H1 (cell line): Measurements from ENCODE around the gene PMFBP1. TPM values are rescaled to one million over a fixed set of nuclear protein-coding genes. Genes with fewer than 3 reads are reported as not detected.

Experiments used
- CREB1 ChIP-seq: IDR thresholded peaks from 2 replicates; pipeline ENCODE4 v1.6.1; 2012; ENCODE audit warnings: inconsistent platforms
- GABPA ChIP-seq: IDR thresholded peaks from 2 replicates; pipeline ENCODE4 v1.6.1; 2011; ENCODE audit warnings: mild to moderate bottlenecking, low read length, moderate library complexity, borderline replicate concordance; ENCODE audit not compliant: insufficient read depth
- HDAC2 ChIP-seq, 2 experiments: fragments of 300-600 bp in 1 of 2; sonication (generic) in 1 of 2; IDR thresholded peaks; 2 replicates each; pipeline ENCODE4 v1.6.1; 2011 to 2012; ENCODE audit warnings: low read depth in 2 of 2, low read length in 2 of 2, mild to moderate bottlenecking in 2 of 2, moderate library complexity in 2 of 2, borderline replicate concordance in 1 of 2, inconsistent platforms in 1 of 2
- POU5F1 ChIP-seq: IDR thresholded peaks from 2 replicates; pipeline ENCODE4 v1.6.1; 2011; ENCODE audit warnings: low read depth, mild to moderate bottlenecking, low read length, moderate library complexity
- RFX5 ChIP-seq: IDR thresholded peaks from 2 replicates; pipeline ENCODE4 v1.6.1; 2011; ENCODE audit warnings: low read depth, low read length, improper control_type of control experiment, borderline replicate concordance
- RNF2 ChIP-seq: fragments of 200-900, 300-1000 bp; sonication (generic); IDR thresholded peaks from 2 replicates; pipeline ENCODE4 v1.7.1; 2016; ENCODE audit warnings: borderline replicate concordance, low read depth, mild to moderate bottlenecking, antibody characterized with exemption, low read length; ENCODE audit not compliant: poor library complexity, severe bottlenecking; ENCODE audit errors: missing control alignments
- RXRA ChIP-seq: IDR thresholded peaks from 2 replicates; pipeline ENCODE4 v1.6.1; 2011; ENCODE audit warnings: low read depth, mild to moderate bottlenecking, low read length, moderate library complexity; ENCODE audit not compliant: insufficient read depth
- SIN3A ChIP-seq, 2 experiments: IDR thresholded peaks in 1 of 2; conservative IDR thresholded peaks in 1 of 2; 2 replicates each; pipeline ENCODE4 v1.6.1; 2011 to 2012; ENCODE audit warnings: low read length in 2 of 2, improper control_type of control experiment in 1 of 2, low read depth in 1 of 2, mild to moderate bottlenecking in 1 of 2
- SIRT6 ChIP-seq: IDR thresholded peaks from one replicate; pipeline ENCODE4 v1.7.1; 2012; ENCODE audit warnings: low read length, inconsistent platforms
- SP4 ChIP-seq: IDR thresholded peaks from 2 replicates; pipeline ENCODE4 v1.6.1; 2012; ENCODE audit warnings: low read length, inconsistent platforms
- SRF ChIP-seq: IDR thresholded peaks from 2 replicates; pipeline ENCODE4 v1.6.1; 2011; ENCODE audit warnings: mild to moderate bottlenecking, low read depth, low read length, moderate library complexity
- TBP ChIP-seq: IDR thresholded peaks from 2 replicates; pipeline ENCODE4 v1.6.1; 2011; ENCODE audit warnings: low read depth, low read length, improper control_type of control experiment
- polyA plus RNA-seq, 7 experiments: library from polyadenylated mRNA; depleted of rRNA in 3 of 7; stranded (reverse) in 5 of 7; unstranded in 2 of 7; fragments of >200 nt in 5 of 7; fragments of 200-250 nt in 2 of 7; gene quantifications; 1 replicate in 5 of 7; 2 replicates in 1 of 7; 4 replicates in 1 of 7; pipeline versions ENCODE4 v1.2.1 to v1.2.3, GENCODE V29; 2011 to 2013; ENCODE audit warnings: missing spikeins in 2 of 7, mixed read lengths in 2 of 7
- total RNA-seq: library from RNA; stranded (reverse); fragmentation: NEBNext Ultra II Directional; extraction: Animal tissue kit (Norgen Biotek cat#: 25700); gene quantifications from 2 replicates; pipeline ENCODE4 v1.2.1, GENCODE V29; 2021
- TF ChIP-seq, protein P1 (sequence below), 3 experiments: IDR thresholded peaks; 1 replicate in 2 of 3; 2 replicates in 1 of 3; pipeline versions ENCODE4 v1.5.1 to v1.6.1; 2011; ENCODE audit warnings: low read length in 3 of 3, mild to moderate bottlenecking in 3 of 3, inconsistent platforms in 2 of 3, low read depth in 1 of 3, moderate library complexity in 1 of 3; ENCODE audit not compliant: insufficient read depth in 1 of 3; ENCODE audit errors: control extremely low read depth in 1 of 3

Gene PMFBP1
- total and polyA plus RNA-seq, 2 of the 8 experiments (the other 6 are each of a cell fraction or from before 2014, with no cell fraction given): 0.32 to 1.6 TPM

DNA sequence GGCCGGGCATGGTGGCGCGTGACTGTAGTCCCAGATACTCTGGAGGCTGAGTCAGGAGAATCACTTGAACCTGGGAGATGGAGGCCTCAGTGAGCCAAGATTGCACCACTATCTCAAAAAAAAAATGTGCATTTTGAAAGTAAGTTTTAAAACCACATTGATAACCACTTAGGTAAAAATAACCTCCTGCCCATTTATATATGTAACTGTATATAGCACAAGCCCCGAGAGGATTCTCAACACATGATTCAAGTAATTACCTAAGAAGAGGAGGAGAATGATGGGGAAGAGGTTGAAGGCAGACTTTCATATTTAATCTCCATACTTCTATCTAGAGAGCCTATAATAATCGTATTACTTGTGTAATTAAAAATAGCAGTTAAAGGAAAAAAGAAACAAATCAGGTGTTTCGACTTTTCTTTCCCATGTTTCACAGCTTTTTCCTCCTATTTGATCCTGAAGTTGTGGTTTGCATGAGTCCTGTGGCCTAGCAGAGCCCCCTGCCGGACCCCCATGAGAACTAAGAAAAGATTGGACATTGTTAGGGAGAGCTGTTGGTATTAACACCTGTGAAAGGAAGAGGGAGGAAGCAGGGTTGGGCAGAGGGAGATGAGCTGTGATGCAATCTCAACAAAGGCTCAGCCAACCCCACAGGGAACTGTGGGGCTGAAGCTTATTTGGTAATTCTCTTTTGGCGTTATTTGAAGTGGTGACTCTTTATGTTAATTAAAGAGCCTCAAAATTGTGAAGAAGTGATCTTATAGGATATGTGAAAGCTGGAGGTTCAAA lies 22.1 kb downstream of the PMFBP1 start (continued):
- TF ChIP-seq, protein P1, sequence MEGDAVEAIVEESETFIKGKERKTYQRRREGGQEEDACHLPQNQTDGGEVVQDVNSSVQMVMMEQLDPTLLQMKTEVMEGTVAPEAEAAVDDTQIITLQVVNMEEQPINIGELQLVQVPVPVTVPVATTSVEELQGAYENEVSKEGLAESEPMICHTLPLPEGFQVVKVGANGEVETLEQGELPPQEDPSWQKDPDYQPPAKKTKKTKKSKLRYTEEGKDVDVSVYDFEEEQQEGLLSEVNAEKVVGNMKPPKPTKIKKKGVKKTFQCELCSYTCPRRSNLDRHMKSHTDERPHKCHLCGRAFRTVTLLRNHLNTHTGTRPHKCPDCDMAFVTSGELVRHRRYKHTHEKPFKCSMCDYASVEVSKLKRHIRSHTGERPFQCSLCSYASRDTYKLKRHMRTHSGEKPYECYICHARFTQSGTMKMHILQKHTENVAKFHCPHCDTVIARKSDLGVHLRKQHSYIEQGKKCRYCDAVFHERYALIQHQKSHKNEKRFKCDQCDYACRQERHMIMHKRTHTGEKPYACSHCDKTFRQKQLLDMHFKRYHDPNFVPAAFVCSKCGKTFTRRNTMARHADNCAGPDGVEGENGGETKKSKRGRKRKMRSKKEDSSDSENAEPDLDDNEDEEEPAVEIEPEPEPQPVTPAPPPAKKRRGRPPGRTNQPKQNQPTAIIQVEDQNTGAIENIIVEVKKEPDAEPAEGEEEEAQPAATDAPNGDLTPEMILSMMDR (IDR thresholded peaks at IDR 0.05; ENCODE audit: control extremely low read depth in 1 of 3, insufficient read depth in 1 of 3, low read depth in 1 of 3, low read length in 3 of 3): peak; percentile 16 to 52 (median 42)
- TF ChIP-seq CREB1 (no peak), SIN3A (conservative IDR thresholded peaks at IDR 0.05 in 1 of 2, IDR thresholded peaks at IDR 0.05 in 1 of 2; ENCODE audit: low read depth in 1 of 2, low read length in 2 of 2) (no peak), SRF (no peak), SP4 (no peak), RNF2 (no peak), GABPA (no peak), RXRA (no peak), SIRT6 (no peak), HDAC2 (IDR thresholded peaks at IDR 0.05; ENCODE audit: borderline replicate concordance in 1 of 2, low read depth in 2 of 2, low read length in 2 of 2) (no peak), RFX5 (no peak), POU5F1 (no peak), TBP (no peak)
